Left lung (tissue), 10 donors: ENCODE data around the gene TUNAR. TPM values are rescaled to one million over a fixed set of nuclear protein-coding genes. Genes with fewer than 3 reads are reported as not detected.

Source experiments
- ATAC-seq: fragments of 200-7000 bp; cut with Tn5 transposase; one replicate; pipeline ENCODE4 v1.9.1; 2020; ENCODE audit warnings: moderate library complexity
- DNase-seq, 4 donors: peaks; one replicate each; pipeline ENCODE4 v3.0.0-alpha.2; 2013 to 2020
- H3K27ac ChIP-seq, 2 donors: fragments of 200-600 bp; sonication (generic) in 1 of 2; one replicate each; pipeline versions ENCODE4 v1.5.0 to v1.8.0; 2020 to 2021
- H3K27me3 ChIP-seq, 2 donors: fragments of 200-600 bp; sonication (generic) in 1 of 2; one replicate each; pipeline versions ENCODE4 v1.5.0 to v1.8.0; 2020 to 2021
- H3K36me3 ChIP-seq, 2 donors: fragments of 200-600 bp; sonication (generic) in 1 of 2; one replicate each; pipeline versions ENCODE4 v1.5.0 to v1.8.0; 2020 to 2021
- H3K4me1 ChIP-seq, 2 donors: fragments of 200-600 bp; one replicate each; pipeline ENCODE4 v1.8.0; 2021
- H3K4me3 ChIP-seq, 2 donors: fragments of 200-600 bp; sonication (generic) in 1 of 2; one replicate each; pipeline versions ENCODE4 v1.5.0 to v1.8.0; 2020 to 2021; ENCODE audit warnings: mild to moderate bottlenecking in 1 of 2
- H3K9me3 ChIP-seq, 2 donors: fragments of 200-600 bp; sonication (generic) in 1 of 2; one replicate each; pipeline versions ENCODE4 v1.5.0 to v1.8.0; 2020 to 2021
- CTCF ChIP-seq, 2 donors: fragments of 200-600 bp; sonication (generic) in 1 of 2; IDR thresholded peaks; one replicate each; pipeline versions ENCODE4 v1.5.0 to v1.8.0; 2021; ENCODE audit warnings: antibody characterized with exemption in 2 of 2
- intact Hi-C, 2 donors: fragments of 100-400 bp; cut with DNase I; formaldehyde crosslinking; loops; one replicate each; pipeline versions ENCODE4 v1.11.2 to v1.14.2; 2022
- polyA plus RNA-seq, 6 donors: library from polyadenylated mRNA; unstranded; fragments of 120-200 nt; gene quantifications; one replicate each; pipeline ENCODE4 v1.2.1, GENCODE V29; 2013; ENCODE audit not compliant: insufficient read length in 6 of 6
- total RNA-seq, 2 donors: library from RNA; stranded (reverse); fragmentation: NEBNext Ultra II Directional; extraction: Animal tissue kit (Norgen Biotek cat#: 25700); gene quantifications; one replicate each; pipeline ENCODE4 v1.2.1, GENCODE V29; 2021
- donor health status: DM: no; HTN: yes; CAD: no.
- donor health status: DM: no; HTN: no; CAD: no.

The TUNAR gene
- total and polyA plus RNA-seq, 8 donors = 0.12 to 0.30 (median 0.19) TPM; not detected in 4

DNA sequence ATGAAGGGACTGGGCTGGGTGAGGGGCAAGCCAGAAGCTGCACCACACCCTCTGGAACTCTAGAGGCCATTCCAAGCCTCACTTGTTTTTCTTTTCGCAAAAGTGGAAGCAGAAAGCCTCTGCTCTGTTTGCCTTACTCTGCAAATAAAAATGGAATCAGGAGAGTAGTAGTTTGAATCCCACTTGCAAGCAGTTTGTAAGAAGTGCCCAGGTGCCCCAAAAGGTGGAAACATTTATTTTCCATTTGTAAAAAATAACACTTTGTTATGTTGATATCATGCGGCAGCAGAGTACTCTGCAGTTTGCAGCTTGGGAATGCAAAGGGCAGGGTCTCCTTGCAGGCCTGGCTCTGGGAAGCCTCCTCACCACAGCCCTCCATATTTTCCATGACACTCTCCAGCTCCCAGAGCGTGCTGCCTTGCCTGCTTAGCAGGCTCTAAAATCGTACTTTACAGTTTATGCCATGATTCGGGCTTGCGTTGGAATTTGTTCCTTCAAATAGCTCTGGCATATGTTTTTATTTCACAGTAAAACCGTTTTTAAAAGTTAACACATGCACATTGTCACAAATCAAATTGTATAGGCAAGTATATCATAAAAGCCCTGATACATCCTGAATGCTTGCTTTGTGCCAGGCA is 20.0 kb downstream of the TUNAR start:
- Histone ChIP-seq H3K27me3 (peaks cover 0 to 62% of the 10 kb centered on the region in 2 donors), H3K4me3 (no peak overlapping the region), H3K9me3 (no peaks in the 10 kb centered on the region), H3K27ac (no peak overlapping the region), H3K4me1 (no peaks in the 10 kb centered on the region), H3K36me3 (no peaks in the 10 kb centered on the region)
- DNase-seq (no peak), ATAC-seq (no peak)
- intact Hi-C loops = no loop called here
- no peak for TF ChIP-seq CTCF (IDR thresholded peaks at IDR 0.05)

- DNase-seq (no peak), ATAC-seq (no peak)
- H3K27me3 ChIP-seq = peaks cover 0 to 62% of the 10 kb centered on the region in 2 donors
- H3K36me3 ChIP-seq = no peaks in the 10 kb centered on the region
- H3K4me3 ChIP-seq = no peak overlapping the region
- intact Hi-C loops = no loop called here
- TF ChIP-seq CTCF (IDR thresholded peaks at IDR 0.05) = no peak
- H3K4me1 ChIP-seq = no peaks in the 10 kb centered on the region
- H3K9me3 ChIP-seq = no peaks in the 10 kb centered on the region
- no peak overlapping the region for H3K27ac ChIP-seq
These were observed 20.6 kb downstream of the TUNAR start for GRCh38 chr14:95897280-95897679.

DNA sequence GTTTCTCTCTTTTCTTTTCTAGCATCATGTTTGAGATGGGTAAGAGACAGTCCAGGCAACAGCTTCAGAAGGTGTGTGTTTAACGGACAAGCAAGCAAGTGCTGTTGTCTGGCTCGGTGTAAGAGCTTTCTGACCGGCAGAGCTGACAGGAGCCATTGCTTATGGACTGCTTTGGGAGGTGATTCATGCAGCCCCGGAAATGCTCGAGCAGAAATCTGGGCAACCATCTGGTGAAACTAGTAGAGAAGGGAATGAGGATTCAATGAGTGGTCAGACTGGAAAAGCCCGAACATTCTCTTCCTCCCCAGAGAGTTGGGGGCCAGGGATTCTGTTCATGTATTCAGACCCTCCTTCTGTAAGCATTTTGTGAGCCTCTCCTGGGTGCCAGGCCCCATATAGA is 24.4 kb downstream of the TUNAR start:
- Histone ChIP-seq H3K9me3 (no peaks in the 10 kb centered on the region), H3K4me3 (no peak overlapping the region), H3K27me3 (peaks cover 0 to 55% of the 10 kb centered on the region in 2 donors), H3K4me1 (no peaks in the 10 kb centered on the region), H3K27ac (no peak overlapping the region), H3K36me3 (no peaks in the 10 kb centered on the region)
- TF ChIP-seq CTCF (IDR thresholded peaks at IDR 0.05) = no peak
- no peak for ATAC-seq
- no peak for DNase-seq
- intact Hi-C loops = no loop called here

DNA sequence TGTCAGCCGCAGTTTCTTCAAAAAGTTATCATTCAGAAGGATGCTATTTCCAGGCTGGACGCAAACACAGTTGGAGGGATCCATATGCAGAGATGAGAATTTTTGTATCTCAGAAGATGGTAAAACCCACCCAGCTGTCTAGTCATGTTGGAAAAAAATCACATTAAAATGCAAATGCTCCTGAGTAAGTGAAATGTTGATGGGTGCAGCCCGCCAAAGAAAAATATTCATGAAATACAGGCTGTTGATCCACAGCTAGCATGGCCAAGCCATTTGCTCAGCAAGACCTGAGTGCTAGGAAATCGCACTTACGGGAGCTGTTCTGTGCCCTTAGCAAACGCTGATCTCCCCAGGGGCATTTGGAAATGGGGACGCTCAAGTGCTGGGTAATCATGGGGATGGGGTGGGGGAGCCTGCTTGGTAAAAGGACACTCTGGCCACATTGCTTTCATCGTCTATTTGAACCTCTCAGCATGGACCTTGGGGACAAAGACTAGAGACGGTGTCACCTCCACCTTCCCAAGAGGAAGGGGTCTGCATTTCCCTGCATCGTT is 25.7 kb downstream of the TUNAR start:
- no peak for ATAC-seq
- intact Hi-C loops = no loop called here

More for the DNA sequence above, 25.7 kb downstream of the TUNAR start:
- no peak overlapping the region for H3K27ac ChIP-seq
- no peaks in the 10 kb centered on the region for H3K4me1 ChIP-seq
- no peak overlapping the region for H3K4me3 ChIP-seq
- peaks cover 0 to 45% of the 10 kb centered on the region in 2 donors for H3K27me3 ChIP-seq
- TF ChIP-seq CTCF (IDR thresholded peaks at IDR 0.05) = no peak
- DNase-seq = no peak
- H3K9me3 ChIP-seq = no peaks in the 10 kb centered on the region
- no peaks in the 10 kb centered on the region for H3K36me3 ChIP-seq
